GM19372 (cell line): ENCODE data around the gene RPUSD1.
"Not testable (repeated sequence)": the region's sequence is repeated elsewhere in the genome, so short reads cannot be mapped to it uniquely, and the experiment has no call there.

Experiments
- ATAC-seq: cut with Tn5 transposase; IDR thresholded peaks from one replicate; pipeline ENCODE4 v1.9.1; 2021; ENCODE audit warnings: mild to moderate bottlenecking, low read depth, moderate library complexity; ENCODE audit not compliant: unreplicated experiment

RPUSD1 gene

GRCh38 chr16:785563-786535, 2.3 kb downstream of the RPUSD1 start:
- ATAC-seq, result no peak

GRCh38 chr16:784431-784830, 3.8 kb downstream of the RPUSD1 start:
- ATAC-seq, result no peak

GRCh38 chr16:783404-784161, 4.6 kb downstream of the RPUSD1 start:
- no peak for ATAC-seq

GRCh38 chr16:782766-783403, 5.3 kb downstream of the RPUSD1 start:
- ATAC-seq, result no peak

GRCh38 chr16:782258-782657, 5.9 kb downstream of the RPUSD1 start:
- ATAC-seq, result no peak

- ATAC-seq, result no peak
These were observed 6.7 kb downstream of the RPUSD1 start for GRCh38 chr16:781346-782010.

- ATAC-seq, result no peak
These were observed 7.9 kb downstream of the RPUSD1 start for GRCh38 chr16:780296-780695.

GRCh38 chr16:779561-779960, 8.6 kb downstream of the RPUSD1 start:
- ATAC-seq, result no peak

- no peak for ATAC-seq
These were observed 9.2 kb downstream of the RPUSD1 start for GRCh38 chr16:778909-779527.

GRCh38 chr16:778447-778846, 9.7 kb downstream of the RPUSD1 start:
- no peak for ATAC-seq

- ATAC-seq, result no peak
These were observed 10.4 kb downstream of the RPUSD1 start for GRCh38 chr16:777826-778225.

GRCh38 chr16:776824-777223, 11.4 kb downstream of the RPUSD1 start:
- no peak for ATAC-seq

GRCh38 chr16:776298-776697, 11.9 kb downstream of the RPUSD1 start:
- not testable (repeated sequence) for ATAC-seq

- ATAC-seq, result no peak
These were observed 12.9 kb downstream of the RPUSD1 start for GRCh38 chr16:775236-775796.

GRCh38 chr16:774086-775001, 13.8 kb downstream of the RPUSD1 start:
- no peak for ATAC-seq

- ATAC-seq, result no peak
These were observed 15.2 kb downstream of the RPUSD1 start for GRCh38 chr16:772959-773358.

GRCh38 chr16:770411-770810, 17.8 kb downstream of the RPUSD1 start:
- ATAC-seq, result no peak

GRCh38 chr16:769934-770333, 18.2 kb downstream of the RPUSD1 start:
- ATAC-seq, result no peak
